HepG2 (cell line): ENCODE data around the gene EGLN1. TPM values are rescaled to one million over a fixed set of nuclear protein-coding genes. Genes with fewer than 3 reads are reported as not detected.

Source experiments
- ATAC-seq: fragments of 200-7000 bp; cut with Tn5 transposase; 3 replicates; pipeline ENCODE4 v1.9.1; 2020; ENCODE audit warnings: mild to moderate bottlenecking, moderate library complexity
- BruUV-seq: library from RNA; stranded (reverse); fragments of 400-500 nt; replicated peaks from 2 replicates; lab custom pipeline; 2021; lab: Mats Ljungman, UMichigan
- CTCF ChIA-PET: fragments of 300-600 bp; formaldehyde crosslinking; extraction: SDS; loops from one replicate; lab custom pipeline; 2021; ENCODE audit warnings: low total read pairs, inconsistent platforms, low intra/inter-chr PET ratio; lab: Yijun Ruan, JAX
- POLR2A ChIA-PET: fragments of 350-600 bp; sonication (Branson Sonifier 250); formaldehyde crosslinking; loops from one replicate; lab custom pipeline; 2020; ENCODE audit warnings: antibody characterized with exemption, inconsistent platforms; lab: Yijun Ruan, JAX
- DNase-seq: peaks from one replicate; pipeline ENCODE4 v3.0.0-alpha.2; 2015; ENCODE audit warnings: low spot score
- FAIRE-seq: peaks from 3 replicates; lab custom pipeline; 2011; peaks lifted over from hg19 to GRCh38; lab: Jason Lieb, UNC
- H2AFZ ChIP-seq: one replicate; pipeline ENCODE4 v1.6.1; 2011; ENCODE audit warnings: low read length, inconsistent platforms
- H3K27ac ChIP-seq: fragments of 300-600 bp; 3 replicates; pipeline ENCODE4 v1.8.0; 2011; ENCODE audit warnings: mixed run types, mild to moderate bottlenecking, mixed read lengths, low read length, inconsistent platforms; ENCODE audit not compliant: insufficient read depth; ENCODE audit errors: extremely low read length
- H3K27me3 ChIP-seq, 2 experiments: fragments of 200-600 bp in 1 of 2; 2 replicates in 1 of 2; 3 replicates in 1 of 2; pipeline versions ENCODE4 v1.6.0 to v1.8.0; 2011; ENCODE audit warnings: low read length in 2 of 2, mild to moderate bottlenecking in 2 of 2, moderate library complexity in 2 of 2, inconsistent platforms in 1 of 2; ENCODE audit not compliant: insufficient read depth in 2 of 2, control insufficient read depth in 1 of 2
- H3K36me3 ChIP-seq, 2 experiments: fragments of 200-600 bp in 1 of 2; replicated peaks in 1 of 2; 2 replicates in 1 of 2; 3 replicates in 1 of 2; pipeline versions ENCODE4 v1.5.1 to v1.8.0; 2011; ENCODE audit warnings: low read length in 2 of 2, inconsistent platforms in 1 of 2; ENCODE audit not compliant: insufficient read depth in 2 of 2, control insufficient read depth in 1 of 2
- H3K4me1 ChIP-seq: 2 replicates; pipeline ENCODE4 v1.5.1; 2012; ENCODE audit warnings: low read length, inconsistent platforms; ENCODE audit not compliant: insufficient read depth
- H3K4me2 ChIP-seq: 2 replicates; pipeline ENCODE4 v1.6.0; 2011; ENCODE audit warnings: low read depth, low read length, inconsistent platforms
- H3K4me3 ChIP-seq, 3 experiments: fragments of 200-600 bp in 1 of 3; sonication (generic), shearing (Covaris generic) in 1 of 3; replicated peaks in 1 of 3; 2 replicates each; pipeline ENCODE4 v1.5.1; 2011 to 2016; ENCODE audit warnings: low read length in 3 of 3, inconsistent platforms in 2 of 3, low read depth in 2 of 3, mild to moderate bottlenecking in 2 of 3, control low read depth in 1 of 3, mixed read lengths in 1 of 3; ENCODE audit not compliant: insufficient read depth in 1 of 3
- H3K79me2 ChIP-seq: one replicate; pipeline ENCODE4 v1.6.1; 2011; ENCODE audit warnings: low read length, inconsistent platforms; ENCODE audit not compliant: insufficient read depth
- H3K9ac ChIP-seq: 2 replicates; pipeline ENCODE4 v1.6.0; 2011; ENCODE audit warnings: mild to moderate bottlenecking, low read depth, low read length, inconsistent platforms; ENCODE audit not compliant: insufficient read depth
- H3K9me3 ChIP-seq: 2 replicates; pipeline ENCODE4 v1.5.1; 2012; ENCODE audit warnings: mild to moderate bottlenecking, low read length
- H4K20me1 ChIP-seq: 2 replicates; pipeline ENCODE4 v1.6.0; 2011; ENCODE audit warnings: inconsistent platforms, mild to moderate bottlenecking, low read length, moderate library complexity; ENCODE audit not compliant: insufficient read depth
- CREB1 ChIP-seq, 2 experiments: fragments of 450-650 bp in 1 of 2; IDR thresholded peaks; 2 replicates each; pipeline ENCODE4 v1.6.1; 2016 to 2017; ENCODE audit warnings: control low read depth in 1 of 2, mild to moderate bottlenecking in 1 of 2, missing compliant biosample characterization in 1 of 2, missing genetic modification characterization in 1 of 2
- HMGXB4 ChIP-seq, 2 experiments: sonication (generic) in 1 of 2; formaldehyde crosslinking in 1 of 2; IDR thresholded peaks; 2 replicates each; pipeline versions ENCODE4 v1.4.0 to v1.6.1; 2018 to 2020; ENCODE audit warnings: missing genetic modification reagents in 2 of 2, borderline replicate concordance in 1 of 2, low read depth in 1 of 2, mild to moderate bottlenecking in 1 of 2, missing biosample characterization in 1 of 2
- KIAA2018 ChIP-seq: sonication (generic); formaldehyde crosslinking; IDR thresholded peaks from 2 replicates; pipeline ENCODE4 v1.5.0; 2020; ENCODE audit warnings: mild to moderate bottlenecking, missing genetic modification reagents, borderline replicate concordance
- PRPF4 ChIP-seq: fragments of 200-400 bp; formaldehyde crosslinking; IDR thresholded peaks from 2 replicates; pipeline ENCODE4 v1.6.1; 2016; ENCODE audit warnings: low read length, low read depth; ENCODE audit not compliant: poor library complexity, severe bottlenecking
- SATB2 ChIP-seq: sonication (generic); formaldehyde crosslinking; IDR thresholded peaks from 2 replicates; pipeline ENCODE4 v1.5.0; 2020; ENCODE audit warnings: missing genetic modification reagents
- ZBTB37 ChIP-seq: sonication (generic); formaldehyde crosslinking; IDR thresholded peaks from 2 replicates; pipeline ENCODE4 v1.4.0; 2020; ENCODE audit warnings: mild to moderate bottlenecking, missing genetic modification reagents
- ZMYM4 ChIP-seq: sonication (generic); formaldehyde crosslinking; IDR thresholded peaks from 2 replicates; pipeline ENCODE4 v1.8.1; 2023; ENCODE audit warnings: mild to moderate bottlenecking, missing genetic modification reagents
- ZNF432 ChIP-seq: sonication (generic); formaldehyde crosslinking; IDR thresholded peaks from 2 replicates; pipeline ENCODE4 v1.5.0; 2020; ENCODE audit warnings: missing genetic modification reagents, mild to moderate bottlenecking, borderline replicate concordance
- ZNF512 ChIP-seq: sonication (generic); formaldehyde crosslinking; IDR thresholded peaks from 2 replicates; pipeline ENCODE4 v1.4.0; 2020; ENCODE audit warnings: mild to moderate bottlenecking, missing genetic modification reagents
- ZNF549 ChIP-seq: sonication (generic); formaldehyde crosslinking; IDR thresholded peaks from 2 replicates; pipeline ENCODE4 v1.5.0; 2020; ENCODE audit warnings: missing genetic modification reagents
- ZNF572 ChIP-seq: sonication (generic); formaldehyde crosslinking; IDR thresholded peaks from 2 replicates; pipeline ENCODE4 v1.5.1; 2020; ENCODE audit warnings: mild to moderate bottlenecking, missing genetic modification reagents
- WGBS: methylation state at CpG from one replicate; pipeline ENCODE4 v1.1.6; 2017; ENCODE audit warnings: low lambda C conversion rate; 5-methylcytosine and 5-hydroxymethylcytosine counted together
- in situ Hi-C: cut with HindIII; loops from 2 replicates; pipeline ENCODE4 v1.10.0; 2017; ENCODE audit warnings: low pct_unique_long_range_greater_than_20kb; ENCODE audit not compliant: extremely low pct_ligation_motif_present
- intact Hi-C: fragments of 100-400 bp; cut with micrococcal nuclease; formaldehyde crosslinking; loops from one replicate; pipeline ENCODE4 v1.10.0; 2022; ENCODE audit not compliant: unreplicated experiment
- polyA plus RNA-seq, 8 experiments: library from polyadenylated mRNA; depleted of rRNA in 3 of 8; stranded (reverse) in 7 of 8; unstranded in 1 of 8; fragments of >200 nt; fragmentation: Illumina TruSeq in 4 of 8; extraction: Trizol in 4 of 8; gene quantifications; 2 replicates each; pipeline versions ENCODE4 v1.2.1 to v1.2.3, GENCODE V29; 2011 to 2016; ENCODE audit warnings: low read depth in 4 of 8, missing spikeins in 1 of 8, mixed read lengths in 1 of 8; ENCODE audit not compliant: insufficient read depth in 1 of 8
- total RNA-seq, 5 experiments: library from RNA; depleted of rRNA; stranded (reverse); fragments of >200 nt; fragmentation: Illumina TruSeq; extraction: Trizol; gene quantifications; 2 replicates each; pipeline ENCODE4 v1.2.3, GENCODE V29; 2016; ENCODE audit warnings: low read depth in 1 of 5

EGLN1 gene
- total and polyA plus RNA-seq, 2 of the 13 experiments (the other 11 are each of a cell fraction or from before 2014, with no cell fraction given): 34.4 to 44.1 TPM

GRCh38 chr1:231382426-231382825 is 39.7 kb downstream of the EGLN1 start:
- DNase-seq (no peak), ATAC-seq (no peak), FAIRE-seq (no peak)
- WGBS: 100% methylated on average over 3 of the region's 3 CpGs
- intact Hi-C loops: loop anchor here (5.0 kb wide), 1 partner anchor 35 kb away; no protein-coding TSS in a partner anchor
- Histone ChIP-seq H3K4me3 (no peak overlapping the region), H3K4me2 (no peak overlapping the region), H3K9me3 (no peaks in the 10 kb centered on the region), H3K4me1 (peaks cover 47% of the 10 kb centered on the region), H3K9ac (no peak overlapping the region), H3K27me3 (no peaks in the 10 kb centered on the region), H3K27ac (no peak overlapping the region), H3K79me2 (peaks cover 96% of the 10 kb centered on the region), H2AFZ (no peak overlapping the region), H3K36me3 (peaks cover 2 to 21% of the 10 kb centered on the region in 2 experiments; a peak in 4 of 5 replicates), H4K20me1 (peaks cover 77% of the 10 kb centered on the region)
- in situ Hi-C loops: no loop called here
- ChIA-PET POLR2A (no interaction called here), CTCF (no interaction called here)
- no TSS peak for BruUV-seq
- no peak for TF ChIP-seq ZNF432 (CRISPR knock-in tag)
- TF ChIP-seq CREB1 (IDR thresholded peaks at IDR 0.05): no peak
- no peak for TF ChIP-seq CREB1 (CRISPR knock-in tag; IDR thresholded peaks at IDR 0.05)
- TF ChIP-seq HMGXB4 (CRISPR knock-in tag; IDR thresholded peaks at IDR 0.05; ENCODE audit: borderline replicate concordance in 1 of 2, low read depth in 1 of 2): no peak
- no peak for TF ChIP-seq ZBTB37 (CRISPR knock-in tag)
- TF ChIP-seq ZMYM4 (CRISPR knock-in tag): no peak
- no peak for TF ChIP-seq SATB2 (CRISPR knock-in tag)
- no peak for TF ChIP-seq ZNF572 (CRISPR knock-in tag)
- TF ChIP-seq KIAA2018 (CRISPR knock-in tag): no peak
- TF ChIP-seq PRPF4: no peak
- no peak for TF ChIP-seq ZNF549 (CRISPR knock-in tag)
- TF ChIP-seq ZNF512 (CRISPR knock-in tag): no peak
